ENCODE results near the gene FLNA.
"Not testable (repeated sequence)": the region's sequence is repeated elsewhere in the genome, so short reads cannot be mapped to it uniquely, and the experiment has no call there.

FLNA gene

GRCh38 chrX:154402622-154403127, 28.2 kb upstream of the FLNA start:
- ATAC-seq (replicated peaks) = no peak
- peaks cover 36 to 40% of the 10 kb centered on the region in 2 donors for H3K36me3 Mint-ChIP-seq
- H3K27me3 Mint-ChIP-seq = no peaks in the 10 kb centered on the region
- peak overlapping the region in 1 of 2 donors; percentile 3 for H3K4me3 Mint-ChIP-seq
- H3K27ac Mint-ChIP-seq = peak overlapping the region; percentile 70
- DNase-seq = no peak
- H3K9me3 Mint-ChIP-seq = no peaks in the 10 kb centered on the region
- peaks cover 19 to 23% of the 10 kb centered on the region in 2 donors for H3K4me1 Mint-ChIP-seq

- Mint-ChIP-seq H3K9me3 (no peaks in the 10 kb centered on the region), H3K27me3 (no peaks in the 10 kb centered on the region), H3K36me3 (peaks cover 36 to 40% of the 10 kb centered on the region in 2 donors), H3K4me3 (peak overlapping the region in 1 of 2 donors; percentile 3), H3K27ac (peak overlapping the region; percentile 98), H3K4me1 (peaks cover 21 to 23% of the 10 kb centered on the region in 2 donors)
- ATAC-seq (replicated peaks) = no peak
- no peak for DNase-seq
Observed at GRCh38 chrX:154401918-154402621, 27.6 kb upstream of the FLNA start.

- Mint-ChIP-seq H3K4me1 (peaks cover 24% of the 10 kb centered on the region in 2 donors), H3K4me3 (peak overlapping the region; percentile 39 to 58), H3K36me3 (peaks cover 36 to 38% of the 10 kb centered on the region in 2 donors), H3K27ac (peak overlapping the region; percentile 98), H3K27me3 (no peaks in the 10 kb centered on the region), H3K9me3 (no peaks in the 10 kb centered on the region)
- DNase-seq (no peak), ATAC-seq (replicated peaks) (peak in 1 of 2 donors; percentile 2)
Observed at GRCh38 chrX:154401045-154401799, 26.8 kb upstream of the FLNA start.

DNA sequence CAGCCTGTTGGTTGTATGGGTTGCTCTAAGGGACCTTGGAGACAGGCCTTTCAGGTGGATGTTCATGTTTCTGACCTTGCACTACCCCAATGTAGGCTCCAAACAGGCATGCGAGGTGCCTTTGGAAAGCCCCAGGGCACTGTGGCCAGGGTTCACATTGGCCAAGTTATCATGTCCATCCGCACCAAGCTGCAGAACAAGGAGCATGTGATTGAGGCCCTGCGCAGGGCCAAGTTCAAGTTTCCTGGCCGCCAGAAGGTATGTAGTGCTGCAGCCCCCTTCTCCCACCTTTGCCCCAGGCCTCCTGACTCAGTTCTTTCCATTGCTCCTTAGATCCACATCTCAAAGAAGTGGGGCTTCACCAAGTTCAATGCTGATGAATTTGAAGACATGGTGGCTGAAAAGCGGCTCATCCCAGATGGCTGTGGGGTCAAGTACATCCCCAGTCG, 26.0 kb upstream of the FLNA start:
- not testable (repeated sequence) for H3K9me3 Mint-ChIP-seq; H3K27me3 Mint-ChIP-seq; ATAC-seq (replicated peaks); DNase-seq
- H3K4me1 Mint-ChIP-seq = peaks cover 23 to 24% of the 10 kb centered on the region in 2 donors
- peak overlapping the region; percentile 98 for H3K27ac Mint-ChIP-seq
- peak overlapping the region; percentile 93 to 95 for H3K4me3 Mint-ChIP-seq
- H3K36me3 Mint-ChIP-seq = peaks cover 36 to 38% of the 10 kb centered on the region in 2 donors

- peak overlapping the region; percentile 93 to 95 for H3K4me3 Mint-ChIP-seq
- H3K27me3 Mint-ChIP-seq = no peaks in the 10 kb centered on the region
- ATAC-seq (replicated peaks) (no peak), DNase-seq (no peak)
- no peaks in the 10 kb centered on the region for H3K9me3 Mint-ChIP-seq
- H3K27ac Mint-ChIP-seq = peak overlapping the region; percentile 98
- peaks cover 36 to 38% of the 10 kb centered on the region in 2 donors for H3K36me3 Mint-ChIP-seq
- H3K4me1 Mint-ChIP-seq = peaks cover 16 to 22% of the 10 kb centered on the region in 2 donors
Observed at GRCh38 chrX:154399527-154400368, 25.3 kb upstream of the FLNA start.

DNA sequence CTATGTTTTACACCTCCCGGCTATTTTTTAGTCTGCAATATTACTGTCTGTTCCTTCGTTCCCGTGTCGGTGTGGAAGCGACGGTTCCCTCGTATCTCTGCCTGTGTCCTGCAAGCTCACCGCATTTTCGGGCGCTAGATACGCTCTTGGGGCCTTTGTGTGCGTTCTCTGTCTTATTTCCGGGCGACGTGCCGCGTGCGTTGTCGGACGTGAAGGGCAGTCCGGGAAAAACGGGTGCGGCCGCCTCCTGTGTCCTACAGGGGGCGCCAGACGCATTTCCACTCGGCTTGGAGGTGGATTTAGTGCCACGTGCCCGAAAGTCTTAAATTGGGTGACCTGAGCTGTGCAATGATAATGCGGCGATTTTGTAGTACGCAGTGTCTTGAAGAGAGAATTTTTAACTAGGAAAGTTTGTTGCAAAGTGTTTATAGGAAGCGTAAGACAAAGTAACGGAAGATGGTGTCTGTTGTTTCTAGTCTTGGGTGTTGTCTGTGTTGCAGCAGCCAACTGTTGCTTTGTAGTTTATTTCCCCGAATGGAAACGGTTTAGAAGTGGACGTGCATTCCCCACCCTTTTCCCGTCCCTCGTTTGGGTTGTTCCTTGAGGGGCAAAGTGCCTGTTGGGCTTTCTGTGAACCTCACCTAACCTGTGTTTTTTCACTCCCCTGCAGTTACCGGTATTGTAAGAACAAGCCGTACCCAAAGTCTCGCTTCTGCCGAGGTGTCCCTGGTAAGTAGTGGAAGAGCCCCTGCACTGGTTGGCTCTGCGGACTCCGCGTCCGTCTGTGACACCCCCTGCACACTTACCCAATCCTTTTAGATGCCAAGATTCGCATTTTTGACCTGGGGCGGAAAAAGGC, 24.5 kb upstream of the FLNA start:
- Mint-ChIP-seq H3K27me3 (no peaks in the 10 kb centered on the region), H3K4me3 (peak overlapping the region; percentile 93 to 95), H3K27ac (peak overlapping the region; percentile 98), H3K9me3 (no peaks in the 10 kb centered on the region), H3K36me3 (peaks cover 36 to 37% of the 10 kb centered on the region in 2 donors), H3K4me1 (peaks cover 11 to 19% of the 10 kb centered on the region in 2 donors)
- ATAC-seq (replicated peaks) (peak; percentile 20 to 48), DNase-seq (peak; percentile 75)

GRCh38 chrX:154397888-154398667, 23.6 kb upstream of the FLNA start, which contains the start of gene RPL10:
RPL10 (plus strand) TSS chrX:154398377; CDS start chrX:154398520, 143 bp downstream.
- peak within 1 kb of the TSS; percentile 98 for H3K27ac Mint-ChIP-seq
- H3K27me3 Mint-ChIP-seq = no peaks in the 10 kb centered on the region
- ATAC-seq (replicated peaks) (peak; percentile 80 to 85), DNase-seq (peak; percentile 94)
- H3K36me3 Mint-ChIP-seq = peaks cover 31 to 35% of the 10 kb centered on the region in 2 donors
- peak within 1 kb of the TSS; percentile 93 to 95 for H3K4me3 Mint-ChIP-seq
- H3K4me1 Mint-ChIP-seq = peaks cover 11 to 19% of the 10 kb centered on the region in 2 donors
- no peaks in the 10 kb centered on the region for H3K9me3 Mint-ChIP-seq

DNA sequence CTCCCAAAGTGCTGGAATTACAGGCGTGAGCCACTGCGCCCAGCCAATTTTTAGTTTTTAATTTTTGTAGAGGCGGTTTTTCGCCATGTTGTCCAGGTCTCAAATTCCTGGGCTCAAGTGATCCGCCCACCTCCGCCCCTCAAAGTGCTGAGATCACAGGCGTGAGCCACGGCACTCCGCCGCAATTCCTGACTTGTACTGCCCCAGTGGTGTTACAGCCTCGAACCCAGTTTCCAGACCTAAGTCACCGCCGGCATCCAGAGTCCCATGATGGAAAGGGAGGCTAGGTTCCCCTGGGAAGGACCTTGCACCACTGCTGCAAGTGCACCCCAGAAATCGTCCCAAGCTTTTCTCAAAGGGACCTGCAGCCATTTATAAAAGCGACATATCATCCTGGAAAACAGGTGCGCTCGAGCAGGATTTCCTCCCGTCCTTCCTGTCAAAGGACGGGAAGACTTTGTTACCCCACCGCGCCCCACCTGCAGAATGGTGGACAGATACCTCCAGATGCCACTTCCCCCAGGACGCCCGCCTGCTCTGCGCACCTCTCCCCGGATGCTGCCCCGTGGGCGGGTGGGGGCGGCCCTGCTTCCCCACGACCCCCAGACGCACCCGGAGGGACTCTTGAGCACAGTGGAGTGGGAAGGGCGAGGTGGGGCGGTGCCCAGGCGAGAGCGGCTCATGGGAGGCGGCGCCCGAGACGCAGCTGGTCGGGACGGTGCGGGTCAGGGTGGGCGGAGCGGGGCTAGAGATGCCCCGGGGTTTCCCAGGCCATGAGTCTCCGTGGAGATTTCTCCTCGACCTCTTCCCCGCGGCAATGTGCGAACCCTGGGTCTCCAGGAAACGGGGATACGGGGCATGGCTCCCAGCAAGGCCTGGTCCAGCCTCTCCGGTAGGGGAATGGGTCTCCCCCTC, 22.8 kb upstream of the FLNA start:
- peak; percentile 71 to 76 for ATAC-seq (replicated peaks)
- Mint-ChIP-seq H3K9me3 (no peaks in the 10 kb centered on the region), H3K36me3 (peaks cover 28 to 33% of the 10 kb centered on the region in 2 donors), H3K27ac (peak overlapping the region; percentile 98), H3K4me1 (peaks cover 11 to 16% of the 10 kb centered on the region in 2 donors), H3K27me3 (no peaks in the 10 kb centered on the region), H3K4me3 (peak overlapping the region; percentile 93 to 95)
- DNase-seq = peak; percentile 70

DNA sequence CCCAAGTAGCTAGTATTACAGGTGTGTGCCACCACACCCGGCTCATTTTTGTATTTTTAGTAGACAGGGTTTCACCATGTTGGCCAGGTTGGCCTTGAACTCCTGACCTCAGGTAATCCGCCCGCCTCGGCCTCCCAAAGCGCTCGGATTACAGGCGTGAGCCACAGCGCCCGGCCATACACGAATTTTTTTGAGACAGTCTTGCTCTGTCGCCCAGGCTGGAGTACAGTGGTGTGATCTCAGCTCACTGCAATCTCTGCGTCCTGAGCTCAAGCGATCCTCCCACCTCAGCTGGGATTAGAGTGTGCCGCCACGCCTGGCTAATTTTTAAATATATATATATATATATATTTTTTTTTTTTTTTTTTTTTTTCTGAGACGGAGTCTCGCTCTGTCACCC, 21.9 kb upstream of the FLNA start:
- H3K27ac Mint-ChIP-seq; H3K9me3 Mint-ChIP-seq; H3K27me3 Mint-ChIP-seq; ATAC-seq (replicated peaks); DNase-seq: not testable (repeated sequence)
- Mint-ChIP-seq H3K36me3 (peaks cover 28 to 33% of the 10 kb centered on the region in 2 donors), H3K4me1 (peaks cover 11 to 15% of the 10 kb centered on the region in 2 donors), H3K4me3 (peak overlapping the region; percentile 93 to 95)

GRCh38 chrX:154389812-154390747, 15.6 kb upstream of the FLNA start:
- ATAC-seq (replicated peaks) = peak; percentile 68 to 72
- not testable (repeated sequence) for H3K4me1 Mint-ChIP-seq, H3K27me3 Mint-ChIP-seq, H3K27ac Mint-ChIP-seq, H3K36me3 Mint-ChIP-seq, DNase-seq, H3K4me3 Mint-ChIP-seq, H3K9me3 Mint-ChIP-seq

GRCh38 chrX:154388649-154389048, 14.2 kb upstream of the FLNA start:
- peak; percentile 35 to 40 for ATAC-seq (replicated peaks)
- H3K36me3 Mint-ChIP-seq, H3K27me3 Mint-ChIP-seq, H3K4me1 Mint-ChIP-seq, H3K27ac Mint-ChIP-seq, H3K4me3 Mint-ChIP-seq, DNase-seq, H3K9me3 Mint-ChIP-seq: not testable (repeated sequence)

Measured in stimulated activated naive B cell treated with anti-CD40 and anti-IgM and Interleukin-4, amounts not matched to agents 10 μg/mL and 1 μg/mL and 100 μg/mL, for 72 hours (primary cell).